ENCODE results near the gene LDLRAD4.

GRCh38 chr18:13568443-13569392, 350.2 kb downstream of the LDLRAD4 start:
- no peak for TF ChIP-seq SP1 (IDR thresholded peaks at IDR 0.05)
- TF ChIP-seq CTBP1 (IDR thresholded peaks at IDR 0.05; ENCODE audit: borderline replicate concordance), result no peak
- no peak for TF ChIP-seq L3MBTL2 (conservative IDR thresholded peaks at IDR 0.05)
- no peak for TF ChIP-seq TARDBP (IDR thresholded peaks at IDR 0.05)
- TF ChIP-seq NFRKB (IDR thresholded peaks at IDR 0.05), result no peak
- TF ChIP-seq SUZ12 (IDR thresholded peaks at IDR 0.05), result no peak
- TF ChIP-seq FOXK2 (IDR thresholded peaks at IDR 0.05), result no peak
- TF ChIP-seq HDGF (IDR thresholded peaks at IDR 0.05; ENCODE audit: borderline replicate concordance), result no peak
- TF ChIP-seq PKNOX1 (IDR thresholded peaks at IDR 0.05), result no peak
- no peak for TF ChIP-seq FOXA1 (IDR thresholded peaks at IDR 0.05)
- TF ChIP-seq BHLHE40 (IDR thresholded peaks at IDR 0.05; ENCODE audit: borderline replicate concordance), result no peak
- TF ChIP-seq FOXM1 (IDR thresholded peaks at IDR 0.05; ENCODE audit: borderline replicate concordance), result no peak
- no peak for TF ChIP-seq LEF1 (IDR thresholded peaks at IDR 0.05; ENCODE audit: borderline replicate concordance)
- no peak for TF ChIP-seq ELF4 (IDR thresholded peaks at IDR 0.05)

Data from HEK293T (cell line).